Kidney capillary endothelial cell (primary cell): ENCODE measurements around the gene SPRTN.
A peak's percentile ranks its signal among the peaks of the same experiment; 100 is the strongest.

Experiments
- DNase-seq: peaks from one replicate; pipeline ENCODE4 v3.0.0-alpha.2; 2018; ENCODE audit warnings: low spot score

SPRTN gene

DNA sequence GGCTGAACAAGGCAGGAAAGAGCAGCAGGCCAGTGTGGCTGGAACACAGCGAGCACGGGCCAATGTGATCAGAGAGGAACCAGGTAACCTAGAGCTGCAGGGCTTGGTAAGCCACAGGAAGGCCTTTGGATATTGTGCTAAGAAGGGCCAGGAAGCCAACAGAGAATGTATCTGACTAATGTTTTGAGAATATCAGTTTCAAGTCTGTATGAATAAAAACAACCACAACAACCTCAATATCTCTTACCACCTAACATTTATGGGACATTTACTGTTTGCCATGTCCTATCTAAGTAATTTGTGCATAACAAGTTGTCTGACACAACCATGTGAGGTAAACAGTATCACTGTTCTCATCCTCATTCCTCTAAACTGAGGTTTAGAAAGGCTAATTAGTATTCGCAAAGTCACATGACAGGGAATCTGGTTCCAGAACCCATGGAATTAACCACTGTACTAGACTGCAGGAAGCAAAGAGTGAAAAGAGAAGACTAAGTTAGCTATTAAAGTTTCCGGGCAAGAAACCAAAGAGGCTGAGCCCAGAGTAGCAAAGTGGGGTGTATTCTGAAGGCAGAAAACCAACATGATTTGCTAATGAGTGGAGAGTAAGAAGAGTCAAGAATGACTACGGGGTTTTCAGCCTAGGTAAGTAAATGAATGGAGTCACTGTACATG, 38.9 kb downstream of the SPRTN start:
- DNase-seq: no peak

DNA sequence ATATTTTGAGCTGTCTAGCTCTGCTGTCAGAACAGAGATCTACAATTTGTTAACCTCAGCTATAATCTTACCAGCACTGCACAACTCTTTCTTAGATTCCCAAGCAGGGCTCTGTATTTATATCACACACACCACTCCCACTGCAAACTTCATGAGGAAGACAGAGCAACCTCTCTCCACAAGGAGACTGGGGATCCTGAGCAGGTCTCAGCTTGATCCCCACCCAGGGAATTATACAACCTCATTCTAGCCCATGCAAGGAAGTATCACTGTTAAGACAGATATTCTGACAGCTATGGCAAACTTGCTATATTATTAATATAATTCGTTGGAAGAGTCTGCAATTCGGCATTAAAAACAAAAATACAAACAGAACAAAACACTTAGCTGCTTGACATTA, 43.6 kb downstream of the SPRTN start:
- DNase-seq: no peak

DNA sequence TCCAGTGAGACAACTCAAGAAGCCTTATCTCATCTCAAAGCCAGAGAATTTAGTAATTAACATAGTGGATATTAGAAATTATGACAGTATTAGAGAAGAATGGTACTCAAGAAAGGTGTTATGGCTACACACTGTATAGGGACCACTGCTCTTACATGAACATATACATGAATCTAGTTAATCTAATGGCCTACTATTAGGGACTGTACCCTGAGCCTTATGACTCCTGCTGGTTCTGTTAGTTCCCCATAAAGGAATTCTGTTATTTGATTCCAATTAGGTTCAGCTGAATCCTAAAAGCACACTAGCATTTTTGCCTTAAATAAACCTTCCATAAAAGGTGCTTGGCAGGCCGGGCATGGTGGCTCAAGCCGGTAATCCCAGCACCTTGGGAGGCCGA, 44.3 kb downstream of the SPRTN start:
- DNase-seq: no peak

DNA sequence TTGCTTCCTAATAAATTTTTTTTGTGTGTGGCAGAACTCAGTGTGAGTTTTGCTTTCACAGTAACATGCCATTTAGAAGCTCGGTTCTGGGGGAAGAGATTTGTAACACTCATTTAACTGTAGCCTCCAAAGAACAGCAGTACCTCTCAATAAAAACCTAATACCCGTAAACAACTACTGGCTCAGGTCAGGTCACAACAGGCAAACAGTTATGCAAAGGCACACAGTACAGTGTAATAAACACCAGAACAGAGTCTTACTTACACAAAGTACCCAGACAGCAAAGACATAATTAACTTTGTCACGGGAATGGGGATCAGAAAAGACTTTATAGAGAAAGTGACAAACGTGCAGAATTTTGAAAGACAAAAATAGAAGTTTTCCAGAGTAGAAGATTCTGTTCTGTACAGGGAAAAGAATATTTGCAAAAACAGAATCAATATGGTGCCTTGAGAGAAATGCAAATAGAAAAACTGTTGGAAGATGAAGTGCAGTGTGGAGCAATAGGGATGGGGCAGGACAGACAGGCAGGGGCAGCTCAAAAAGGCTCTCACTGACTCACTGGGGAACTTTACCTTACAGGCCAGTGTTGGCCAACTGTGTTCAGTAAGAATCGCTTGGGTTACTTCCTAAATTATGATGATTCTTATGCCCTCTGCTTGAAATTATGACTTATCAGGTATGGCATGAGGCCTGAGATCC, 45.2 kb downstream of the SPRTN start:
- DNase-seq: no peak

DNA sequence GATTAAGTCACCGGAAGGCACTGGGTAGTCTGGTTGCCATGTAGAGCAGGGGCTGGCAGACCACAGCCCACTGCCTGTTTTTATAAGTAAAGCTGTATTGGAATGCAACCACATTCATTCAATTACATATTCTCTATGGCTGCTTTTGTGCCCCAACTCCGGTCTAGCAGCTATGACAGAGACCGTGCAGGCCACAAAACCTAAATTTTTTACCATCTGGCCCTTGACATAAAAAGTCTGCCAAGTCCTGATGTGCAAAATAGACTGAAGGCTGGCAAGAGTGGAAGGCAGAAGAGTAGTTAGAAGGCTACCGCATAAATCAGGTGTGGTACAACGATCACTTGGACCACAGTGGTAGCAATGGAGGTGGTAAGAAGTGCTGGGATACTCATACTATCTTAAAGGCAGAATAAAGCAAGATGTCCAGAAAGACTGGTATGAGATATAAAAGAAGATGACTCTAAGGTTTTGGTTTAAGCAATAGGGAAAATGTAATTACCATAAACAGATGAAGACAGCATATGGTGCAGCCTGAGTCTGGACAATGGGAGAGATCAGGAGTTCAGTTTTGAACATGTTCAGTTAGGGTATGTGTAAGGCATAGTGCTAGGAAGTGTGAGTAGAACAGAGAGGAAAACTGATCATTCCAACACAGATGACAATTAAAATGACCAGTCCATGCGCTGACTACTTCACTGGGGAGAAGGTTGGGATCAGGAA, 46.8 kb downstream of the SPRTN start:
- DNase-seq: no peak

- no peak for DNase-seq
Observed at GRCh38 chr1:231385416-231385748, 47.3 kb downstream of the SPRTN start.

DNA sequence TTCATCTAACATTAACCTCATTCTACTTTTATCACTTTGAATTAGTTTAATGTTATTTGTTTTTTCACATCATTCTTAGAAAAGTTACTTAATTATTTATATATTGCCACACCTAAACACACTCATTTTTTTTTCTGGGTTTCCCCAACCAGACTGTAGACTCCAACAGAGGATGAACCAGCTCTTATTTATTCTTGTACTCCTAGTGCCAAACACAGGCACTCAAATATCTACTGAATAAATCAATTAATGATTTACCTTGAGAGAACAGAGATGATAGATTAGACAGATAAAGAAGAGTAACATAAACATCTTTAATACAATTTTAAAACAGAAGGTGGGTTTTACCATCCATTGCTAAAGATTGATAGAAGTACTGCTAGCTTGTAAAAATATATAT, 48.4 kb downstream of the SPRTN start:
- no peak for DNase-seq

GRCh38 chr1:231387770-231388669, 49.9 kb downstream of the SPRTN start:
- DNase-seq: peak; percentile 81

GRCh38 chr1:231390071-231390470, 52.0 kb downstream of the SPRTN start:
- peak; percentile 59 for DNase-seq

- no peak for DNase-seq
Observed at GRCh38 chr1:231392389-231393131, 54.5 kb downstream of the SPRTN start.

- DNase-seq: no peak
Observed at GRCh38 chr1:231393668-231394067, 55.6 kb downstream of the SPRTN start.

- peak; percentile 96 for DNase-seq
Observed at GRCh38 chr1:231395076-231395997, 57.2 kb downstream of the SPRTN start.

DNA sequence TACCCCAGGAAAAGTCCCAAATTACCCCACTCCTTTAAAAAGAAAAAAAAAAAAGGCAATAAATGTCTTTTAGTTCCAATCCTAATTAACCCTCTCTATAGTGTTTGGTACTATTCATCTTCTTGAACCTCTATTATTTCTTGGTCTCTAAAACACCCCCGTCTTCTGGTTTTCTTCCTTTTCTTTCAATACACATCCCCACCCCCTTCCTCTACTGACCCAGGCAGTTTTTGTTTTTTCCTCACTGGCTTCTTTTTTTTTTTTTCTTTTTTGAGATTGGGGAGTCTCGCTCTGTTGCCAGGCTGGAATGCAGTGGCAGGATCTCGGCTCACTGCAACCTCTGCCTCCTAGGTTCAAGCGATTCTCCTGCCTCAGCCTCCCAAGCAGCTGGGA, 57.9 kb downstream of the SPRTN start:
- DNase-seq: no peak

DNA sequence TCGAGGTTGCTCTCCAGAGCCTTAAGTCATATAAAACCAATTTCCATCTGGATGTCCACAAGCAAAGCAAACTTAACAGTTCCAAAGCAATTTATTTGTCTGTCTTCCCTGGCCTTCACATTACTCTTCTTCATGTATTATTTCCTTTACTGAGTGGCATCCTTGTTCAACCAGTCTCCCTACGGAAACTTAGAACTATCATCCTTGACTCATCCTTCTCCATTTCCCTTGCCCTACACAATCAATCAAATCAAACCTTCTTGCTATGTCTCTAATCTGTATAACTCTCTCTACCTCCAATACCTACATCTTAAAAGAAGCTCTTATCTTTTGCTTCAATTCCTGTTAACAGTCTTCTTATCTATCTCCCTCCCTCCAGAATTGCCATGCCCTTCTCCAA, 58.5 kb downstream of the SPRTN start:
- no peak for DNase-seq

GRCh38 chr1:231397886-231398671, 60.0 kb downstream of the SPRTN start:
- no peak for DNase-seq

DNA sequence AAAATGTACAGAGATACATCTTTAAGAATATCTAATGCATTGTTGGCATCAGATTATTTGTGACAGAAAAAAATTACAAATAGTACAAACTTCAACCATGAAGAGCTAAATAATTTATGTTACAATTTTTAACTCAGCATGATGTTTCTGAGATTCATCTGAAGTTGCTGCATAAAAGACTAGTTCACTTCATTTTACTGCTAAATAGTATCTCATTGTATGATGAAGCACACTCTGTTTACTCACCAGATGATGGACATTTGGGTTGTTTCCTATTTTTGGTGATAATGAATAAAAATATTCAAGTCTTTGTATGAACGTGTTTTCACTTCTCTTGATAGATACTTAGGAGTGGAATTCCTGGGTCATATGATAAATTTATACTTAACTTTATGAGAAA, 63.4 kb downstream of the SPRTN start:
- no peak for DNase-seq

DNA sequence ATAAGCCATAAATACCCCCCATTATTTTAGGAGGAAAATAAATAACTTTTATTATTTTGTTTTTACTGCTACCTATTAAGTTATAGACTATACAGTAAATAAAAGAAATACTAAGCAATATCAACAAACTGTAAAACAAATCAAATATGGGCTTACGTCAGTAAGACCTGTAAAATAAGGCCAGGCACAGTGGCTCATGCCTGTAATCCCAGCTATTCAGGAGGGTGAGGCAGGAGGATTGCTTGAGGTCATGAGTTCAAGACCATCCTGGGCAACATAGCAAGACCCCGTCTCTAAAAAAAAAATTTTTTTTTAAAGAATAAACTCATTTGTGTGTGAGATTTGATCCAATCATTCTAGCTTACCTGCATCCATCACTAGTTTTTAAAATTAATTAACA, 66.2 kb downstream of the SPRTN start:
- no peak for DNase-seq
